Cardiac muscle cell (in vitro differentiated cells and primary cell): ENCODE measurements around the gene KIF24. TPM values are rescaled to one million over a fixed set of nuclear protein-coding genes. Genes with fewer than 3 reads are reported as not detected.
"Not testable (repeated sequence)": the region's sequence is repeated elsewhere in the genome, so short reads cannot be mapped to it uniquely, and the experiment has no call there.

ENCODE experiments used
- DNase-seq, 2 donors: peaks; one replicate each; pipeline versions ENCODE4 v3.0.0 to v3.0.0-alpha.2; 2010 to 2017; ENCODE audit warnings: low read depth in 1 of 2, low spot score in 1 of 2
- H3K27ac ChIP-seq: fragments of 200-600 bp; sonication (generic); 2 replicates; pipeline ENCODE4 v1.5.1; 2016
- H3K27me3 ChIP-seq: fragments of 200-600 bp; sonication (generic); 2 replicates; pipeline ENCODE4 v1.6.0; 2016; ENCODE audit warnings: control low read depth
- H3K36me3 ChIP-seq: fragments of 200-600 bp; sonication (generic); 2 replicates; pipeline ENCODE4 v1.5.1; 2016; ENCODE audit warnings: control low read depth
- H3K4me1 ChIP-seq: fragments of 200-600 bp; sonication (generic); 2 replicates; pipeline ENCODE4 v1.8.1; 2017; ENCODE audit warnings: low read depth, mild to moderate bottlenecking, mixed run types
- H3K4me3 ChIP-seq: fragments of 200-600 bp; sonication (generic); 2 replicates; pipeline ENCODE4 v1.5.1; 2016; ENCODE audit warnings: mild to moderate bottlenecking
- H3K9me3 ChIP-seq: fragments of 200-600 bp; sonication (generic); 2 replicates; pipeline ENCODE4 v1.5.1; 2017; ENCODE audit warnings: low read depth, mild to moderate bottlenecking, control low read depth
- polyA plus RNA-seq: library from polyadenylated mRNA; unstranded; fragments of >200 nt; fragmentation: Nextera tagmentation; extraction: Ambion mirVana; gene quantifications from 2 replicates; pipeline ENCODE4 v1.2.1, GENCODE V29; 2016
- total RNA-seq: library from RNA; depleted of rRNA; stranded (reverse); fragments of >200 nt; gene quantifications from 2 replicates; pipeline ENCODE4 v1.2.3, GENCODE V29; 2016
- TF ChIP-seq, protein P1 (sequence below): IDR thresholded peaks from 2 replicates; pipeline ENCODE4 v1.5.1; 2012; ENCODE audit warnings: low read depth, mild to moderate bottlenecking, low read length

Gene KIF24
- total and polyA plus RNA-seq, 2 experiments from 2014 or later = 1.6 to 5.8 TPM

GRCh38 chr9:34371886-34372466, 42.9 kb upstream of the KIF24 start:
- no peak for DNase-seq
- Histone ChIP-seq H3K4me3 (no peak overlapping the region), H3K27ac (no peak overlapping the region), H3K27me3 (peaks cover 6% of the 10 kb centered on the region), H3K9me3 (no peaks in the 10 kb centered on the region), H3K36me3 (no peaks in the 10 kb centered on the region), H3K4me1 (no peaks in the 10 kb centered on the region)
- TF ChIP-seq, protein P1, sequence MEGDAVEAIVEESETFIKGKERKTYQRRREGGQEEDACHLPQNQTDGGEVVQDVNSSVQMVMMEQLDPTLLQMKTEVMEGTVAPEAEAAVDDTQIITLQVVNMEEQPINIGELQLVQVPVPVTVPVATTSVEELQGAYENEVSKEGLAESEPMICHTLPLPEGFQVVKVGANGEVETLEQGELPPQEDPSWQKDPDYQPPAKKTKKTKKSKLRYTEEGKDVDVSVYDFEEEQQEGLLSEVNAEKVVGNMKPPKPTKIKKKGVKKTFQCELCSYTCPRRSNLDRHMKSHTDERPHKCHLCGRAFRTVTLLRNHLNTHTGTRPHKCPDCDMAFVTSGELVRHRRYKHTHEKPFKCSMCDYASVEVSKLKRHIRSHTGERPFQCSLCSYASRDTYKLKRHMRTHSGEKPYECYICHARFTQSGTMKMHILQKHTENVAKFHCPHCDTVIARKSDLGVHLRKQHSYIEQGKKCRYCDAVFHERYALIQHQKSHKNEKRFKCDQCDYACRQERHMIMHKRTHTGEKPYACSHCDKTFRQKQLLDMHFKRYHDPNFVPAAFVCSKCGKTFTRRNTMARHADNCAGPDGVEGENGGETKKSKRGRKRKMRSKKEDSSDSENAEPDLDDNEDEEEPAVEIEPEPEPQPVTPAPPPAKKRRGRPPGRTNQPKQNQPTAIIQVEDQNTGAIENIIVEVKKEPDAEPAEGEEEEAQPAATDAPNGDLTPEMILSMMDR = no peak

DNA sequence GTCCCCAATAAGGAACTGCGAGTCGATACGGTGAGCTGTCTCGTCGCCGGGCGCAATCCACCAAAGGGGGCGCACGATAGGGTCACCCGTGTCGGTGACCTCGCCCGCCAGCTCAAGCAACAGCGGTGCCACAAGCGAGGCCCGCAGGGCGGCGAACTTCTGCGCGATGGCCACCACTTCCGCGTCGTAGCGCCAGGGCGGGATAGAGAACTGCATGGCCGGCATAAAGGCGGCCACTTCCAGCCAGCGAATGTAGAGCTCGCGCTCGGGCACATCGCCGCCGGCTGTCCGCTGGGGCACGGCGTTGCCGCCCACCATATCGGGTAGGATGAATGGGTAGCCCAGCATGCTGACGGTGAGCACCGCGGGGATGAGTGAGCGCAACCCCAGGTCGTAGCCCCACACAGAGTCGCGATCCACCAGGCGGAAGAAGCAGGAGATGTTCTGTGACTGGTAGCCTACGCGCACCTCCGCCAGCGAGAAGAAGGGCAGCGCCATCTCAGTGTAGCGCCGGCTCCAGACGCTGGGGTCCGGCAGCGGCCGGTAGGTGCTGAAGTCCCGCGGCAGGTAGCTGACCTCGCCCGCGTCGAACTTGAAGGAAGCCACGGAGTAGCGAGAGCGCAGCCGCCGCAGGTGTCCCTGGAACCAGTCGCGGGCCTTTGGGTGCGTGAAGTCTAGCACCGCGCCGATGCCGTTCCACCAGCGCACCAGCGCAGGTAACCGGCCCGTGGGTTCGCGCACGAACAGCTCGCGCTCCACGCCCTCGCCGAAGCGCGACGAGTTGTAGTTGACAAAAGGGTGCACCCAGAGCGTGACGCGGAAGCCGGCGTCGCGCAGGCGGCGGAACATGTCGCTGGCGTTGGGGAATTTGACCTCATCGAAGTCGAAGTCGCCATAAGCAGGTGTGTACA, 42.2 kb upstream of the KIF24 start:
- TF ChIP-seq, protein P1 = no peak
- no peak overlapping the region for H3K4me3 ChIP-seq
- H3K27me3 ChIP-seq = peaks cover 6% of the 10 kb centered on the region
- DNase-seq = no peak
- H3K36me3 ChIP-seq = no peaks in the 10 kb centered on the region
- H3K9me3 ChIP-seq = no peaks in the 10 kb centered on the region
- H3K4me1 ChIP-seq = no peaks in the 10 kb centered on the region
- no peak overlapping the region for H3K27ac ChIP-seq

DNA sequence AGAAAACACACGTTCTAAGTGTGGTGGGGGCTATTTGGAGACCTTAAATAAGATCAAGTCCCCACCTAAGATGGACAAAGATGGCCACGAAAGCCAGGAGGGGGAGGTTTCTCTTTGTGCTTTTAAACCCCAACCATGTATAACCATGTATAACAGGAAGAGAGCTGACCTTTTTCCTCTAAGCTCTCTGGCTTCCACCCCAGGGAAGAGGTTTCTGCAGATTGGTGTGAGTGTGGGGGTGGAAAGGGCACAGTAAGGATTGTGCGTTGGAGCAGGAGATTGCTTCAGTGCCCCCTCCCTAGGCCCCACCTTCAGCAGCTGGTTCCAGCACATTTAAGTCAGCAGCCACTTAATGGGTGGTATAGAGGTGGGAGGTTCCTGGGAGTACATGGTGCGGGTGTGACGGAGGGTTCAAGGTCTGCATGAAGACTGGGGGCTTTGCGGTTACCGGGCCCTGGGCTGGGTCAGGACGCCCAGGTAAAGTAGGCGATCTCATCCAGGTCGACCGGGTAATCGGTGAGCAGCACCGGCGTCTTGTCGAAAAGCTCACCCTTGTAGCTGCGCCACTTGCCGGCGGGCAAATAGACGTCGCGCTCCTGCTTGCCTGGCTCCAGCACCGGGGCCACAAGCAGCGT, 41.4 kb upstream of the KIF24 start:
- no peak overlapping the region for H3K27ac ChIP-seq
- H3K4me1 ChIP-seq = no peaks in the 10 kb centered on the region
- no peak for DNase-seq
- H3K36me3 ChIP-seq = no peaks in the 10 kb centered on the region
- H3K9me3 ChIP-seq = no peaks in the 10 kb centered on the region
- H3K4me3 ChIP-seq = no peak overlapping the region
- H3K27me3 ChIP-seq = peaks cover 6% of the 10 kb centered on the region
- TF ChIP-seq, protein P1 = no peak

DNA sequence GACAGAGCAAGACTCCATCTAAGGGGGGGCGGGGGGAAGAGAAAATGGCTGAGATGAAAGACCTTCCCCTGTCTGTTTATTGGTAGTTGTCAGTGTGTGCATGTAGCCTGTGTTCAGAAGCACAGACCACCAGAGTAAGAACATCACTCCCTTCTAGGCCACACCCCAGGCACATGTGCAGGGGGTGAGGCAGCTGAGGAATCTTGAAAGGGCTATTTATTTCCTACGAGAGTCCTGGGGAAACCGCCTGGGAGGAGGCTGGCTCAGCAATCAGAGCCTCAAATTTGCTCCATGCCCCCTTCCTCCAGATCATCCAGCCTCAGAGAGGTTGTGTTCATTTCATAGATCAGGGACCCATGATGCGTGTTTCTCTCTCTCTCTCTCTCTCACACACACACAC, 40.6 kb upstream of the KIF24 start:
- TF ChIP-seq, protein P1 = no peak
- Histone ChIP-seq H3K4me1 (no peaks in the 10 kb centered on the region), H3K27ac (no peak overlapping the region), H3K36me3 (no peaks in the 10 kb centered on the region), H3K4me3 (no peak overlapping the region), H3K27me3 (no peaks in the 10 kb centered on the region), H3K9me3 (no peaks in the 10 kb centered on the region)
- no peak for DNase-seq

DNA sequence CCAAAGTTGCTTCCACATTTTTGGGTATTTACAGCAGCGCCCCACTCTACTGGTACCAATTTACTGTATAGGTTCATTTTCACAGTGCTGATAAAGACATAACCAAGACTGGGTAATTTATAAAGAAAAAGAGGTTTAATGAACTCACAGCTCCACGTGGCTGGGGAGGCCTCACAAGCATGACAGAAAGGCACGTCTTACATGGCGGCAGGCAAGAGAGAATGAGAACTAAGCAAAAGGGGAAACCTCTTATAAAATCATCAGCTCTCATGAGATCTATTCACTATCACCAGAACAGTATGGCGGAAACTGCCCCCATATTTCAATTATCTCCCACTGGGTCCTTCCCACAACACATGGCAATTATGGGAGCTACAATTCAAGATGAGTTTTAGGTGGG, 39.7 kb upstream of the KIF24 start:
- not testable (repeated sequence) for DNase-seq, H3K4me3 ChIP-seq, H3K27me3 ChIP-seq, H3K27ac ChIP-seq, H3K4me1 ChIP-seq, H3K36me3 ChIP-seq, H3K9me3 ChIP-seq

- not testable (repeated sequence) for H3K27ac ChIP-seq, H3K4me3 ChIP-seq, H3K9me3 ChIP-seq, H3K36me3 ChIP-seq, H3K27me3 ChIP-seq, DNase-seq, H3K4me1 ChIP-seq
These were observed 38.8 kb upstream of the KIF24 start for GRCh38 chr9:34367751-34368410.
